AG10803 (cell line): ENCODE results near the gene LRPAP1.

Experiments used
- DNase-seq: peaks from one replicate; pipeline ENCODE4 v3.0.0; 2010; ENCODE audit warnings: low read depth
- H3K4me3 ChIP-seq: 2 replicates; pipeline ENCODE4 v1.5.1; 2011; ENCODE audit warnings: mild to moderate bottlenecking, low read length, control low read depth
- CTCF ChIP-seq: conservative IDR thresholded peaks from 2 replicates; pipeline ENCODE4 v1.5.1; 2011; ENCODE audit warnings: mild to moderate bottlenecking, low read length, control low read depth, inconsistent platforms

Gene LRPAP1

GRCh38 chr4:3476341-3476747, 55.9 kb downstream of the LRPAP1 start:
- no peak overlapping the region for H3K4me3 ChIP-seq
- no peak for TF ChIP-seq CTCF
- no peak for DNase-seq

GRCh38 chr4:3475713-3476260, 56.4 kb downstream of the LRPAP1 start:
- DNase-seq: no peak
- no peak overlapping the region for H3K4me3 ChIP-seq
- TF ChIP-seq CTCF: no peak

GRCh38 chr4:3475041-3475712, 57.0 kb downstream of the LRPAP1 start:
- no peak for TF ChIP-seq CTCF
- H3K4me3 ChIP-seq: no peak overlapping the region

GRCh38 chr4:3473996-3474765, 58.0 kb downstream of the LRPAP1 start:
- TF ChIP-seq CTCF: no peak
- DNase-seq: no peak
- no peak overlapping the region for H3K4me3 ChIP-seq

More at GRCh38 chr4:3475041-3475712, 57.0 kb downstream of the LRPAP1 start:
- DNase-seq: no peak

- H3K4me3 ChIP-seq: no peak overlapping the region
- no peak for TF ChIP-seq CTCF
- DNase-seq: no peak
These were observed 58.9 kb downstream of the LRPAP1 start for GRCh38 chr4:3473181-3473950.

GRCh38 chr4:3472411-3473141, 59.6 kb downstream of the LRPAP1 start:
- TF ChIP-seq CTCF: no peak
- DNase-seq: no peak
- no peak overlapping the region for H3K4me3 ChIP-seq
